HG03045 (cell line): ENCODE results near the gene CHEK2.
"Not testable (repeated sequence)": the region's sequence is repeated elsewhere in the genome, so short reads cannot be mapped to it uniquely, and the experiment has no call there.

Experiments
- ATAC-seq: cut with Tn5 transposase; IDR thresholded peaks from one replicate; pipeline ENCODE4 v1.9.1; 2021; ENCODE audit warnings: mild to moderate bottlenecking, moderate library complexity; ENCODE audit not compliant: unreplicated experiment

The CHEK2 gene

DNA sequence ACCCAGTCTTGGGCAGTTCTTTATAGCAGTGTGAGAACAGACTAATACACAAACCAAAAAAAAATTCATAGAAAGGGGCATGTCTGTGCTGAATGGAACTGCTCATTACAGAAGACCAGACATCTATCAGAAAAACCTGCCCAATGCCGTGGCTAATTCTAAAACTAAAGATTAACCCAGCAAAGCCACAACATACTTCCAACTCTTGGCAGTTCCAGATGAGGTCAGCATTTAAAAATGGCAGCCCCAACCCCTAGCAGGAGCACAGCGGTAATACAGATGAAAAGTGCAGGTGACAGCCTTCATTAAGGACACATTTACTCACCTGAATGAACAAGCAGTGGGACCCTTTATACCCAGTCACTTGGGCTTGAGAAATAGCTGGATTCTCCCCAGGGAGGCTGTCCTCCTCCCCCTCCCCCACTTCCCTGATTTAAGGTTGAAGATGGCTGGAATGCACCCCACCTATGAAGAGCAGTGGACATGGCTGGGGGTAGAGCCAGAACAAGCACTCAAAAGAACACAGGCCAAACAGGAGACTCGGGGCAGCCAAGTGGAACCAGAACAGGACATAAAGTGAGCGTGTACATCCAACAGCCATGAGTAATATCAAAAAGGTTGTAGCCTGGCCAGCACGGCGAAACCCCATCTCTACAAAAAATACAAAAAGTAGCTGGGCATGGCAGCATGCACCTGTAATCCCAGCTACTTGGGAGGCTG is 48.4 kb downstream of the CHEK2 start:
- not testable (repeated sequence) for ATAC-seq

DNA sequence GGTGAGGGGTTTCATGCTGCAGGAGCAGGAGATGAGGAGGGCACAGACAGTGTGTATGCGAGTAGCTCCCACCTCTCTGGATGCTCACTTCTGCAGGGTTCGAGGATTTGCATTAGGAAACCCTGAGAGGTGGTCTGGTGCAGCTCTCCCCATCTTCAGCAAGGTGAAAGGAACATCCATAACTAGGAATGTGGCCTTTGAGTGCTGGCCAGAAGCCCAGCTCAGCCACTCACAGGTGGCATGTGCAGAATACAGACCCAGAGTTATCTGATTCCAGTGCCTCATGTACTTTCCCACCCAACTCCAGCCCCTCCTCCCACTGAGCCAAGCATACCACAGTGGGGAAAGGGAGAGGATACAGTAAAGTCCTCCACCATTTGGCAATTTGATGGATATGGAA is 51.8 kb downstream of the CHEK2 start:
- not testable (repeated sequence) for ATAC-seq

DNA sequence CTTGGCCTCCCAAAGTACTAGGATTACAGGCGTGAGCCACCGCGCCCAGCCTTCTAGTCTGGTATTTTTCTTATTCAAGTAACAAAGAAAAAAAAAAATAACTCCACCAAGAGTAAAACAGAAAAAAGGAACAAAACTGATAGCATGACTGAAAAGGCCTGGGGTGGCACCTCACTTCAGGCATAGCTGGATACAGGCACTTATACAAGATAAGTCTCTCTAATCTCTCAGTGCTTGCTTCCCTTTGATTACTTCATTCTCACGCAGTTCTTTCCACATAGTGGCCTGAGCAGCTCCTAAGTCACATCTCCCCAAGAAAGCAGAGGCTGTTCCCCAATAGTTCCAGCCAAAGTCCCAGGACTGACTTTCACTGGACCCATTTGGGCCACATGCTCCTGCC is 58.7 kb downstream of the CHEK2 start:
- not testable (repeated sequence) for ATAC-seq

DNA sequence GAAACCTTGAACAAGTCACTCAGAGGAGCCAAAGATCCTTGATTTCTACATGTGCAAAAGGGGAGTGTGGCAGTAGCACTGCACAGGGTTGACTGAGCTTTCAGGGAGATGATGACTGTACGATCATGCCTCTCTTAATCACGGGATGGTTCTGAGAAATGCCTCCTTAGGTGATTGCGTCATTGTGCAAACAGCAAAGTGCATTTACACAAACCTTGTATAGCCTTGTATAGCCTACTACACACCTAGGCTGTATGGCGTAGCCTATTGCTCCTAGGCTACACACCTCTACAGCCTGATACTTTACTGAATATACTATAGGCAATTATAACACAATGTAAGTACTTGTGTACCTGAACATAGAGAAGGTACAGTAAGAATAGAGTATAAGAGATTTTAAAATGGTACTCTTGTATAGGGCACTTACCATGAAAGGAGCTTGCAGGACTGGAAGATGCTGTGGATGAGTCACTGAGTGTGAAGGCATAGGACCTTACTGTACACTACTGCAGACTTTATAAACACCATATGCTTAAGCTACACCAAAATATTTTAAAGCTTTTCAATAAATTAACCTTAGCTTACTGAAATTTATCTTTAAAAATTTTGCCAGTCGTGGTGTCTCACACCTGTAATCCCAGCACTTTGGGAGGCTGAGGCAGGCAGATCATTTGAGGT is 60.7 kb downstream of the CHEK2 start:
- ATAC-seq = not testable (repeated sequence)

DNA sequence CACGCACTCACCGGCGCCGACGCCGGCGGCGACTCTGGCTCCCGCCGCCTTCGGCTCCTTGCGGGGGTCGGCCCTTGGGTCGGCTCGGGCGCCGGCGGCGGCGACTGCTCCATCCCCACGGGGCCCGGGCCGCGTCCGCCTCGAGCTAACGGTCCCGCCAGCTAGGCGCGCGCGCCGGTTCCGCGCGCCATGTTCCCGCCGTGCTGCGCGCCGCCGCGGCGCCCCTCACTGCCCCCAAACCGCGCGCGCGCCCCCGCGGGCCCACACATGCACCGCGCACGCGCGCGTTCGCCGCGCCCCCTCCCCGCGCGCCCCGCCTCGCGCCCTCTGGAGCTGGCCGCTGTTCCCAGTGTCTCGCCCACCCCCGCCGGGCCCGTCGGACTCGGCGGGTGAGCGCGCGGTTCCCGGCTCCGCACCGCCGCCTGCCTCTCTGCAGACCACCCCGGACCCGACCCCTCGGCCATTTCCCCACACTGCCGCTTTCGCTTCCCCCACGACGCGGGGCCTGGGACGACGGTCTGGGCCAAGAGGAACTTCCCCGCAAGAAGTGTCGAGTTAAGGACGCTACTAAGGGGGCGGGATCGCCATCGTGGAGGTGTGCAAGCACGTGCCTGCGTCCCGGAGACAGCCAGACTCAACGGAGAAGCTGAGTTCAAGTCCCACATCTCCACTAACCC is 61.9 kb downstream of the CHEK2 start, which contains the start of gene TTC28:
Gene TTC28, minus strand, starts transcription at position 230 of the 677 bp plus-strand sequence. Its CDS starts 117 bp downstream, at position 113.
- ATAC-seq = not testable (repeated sequence)

DNA sequence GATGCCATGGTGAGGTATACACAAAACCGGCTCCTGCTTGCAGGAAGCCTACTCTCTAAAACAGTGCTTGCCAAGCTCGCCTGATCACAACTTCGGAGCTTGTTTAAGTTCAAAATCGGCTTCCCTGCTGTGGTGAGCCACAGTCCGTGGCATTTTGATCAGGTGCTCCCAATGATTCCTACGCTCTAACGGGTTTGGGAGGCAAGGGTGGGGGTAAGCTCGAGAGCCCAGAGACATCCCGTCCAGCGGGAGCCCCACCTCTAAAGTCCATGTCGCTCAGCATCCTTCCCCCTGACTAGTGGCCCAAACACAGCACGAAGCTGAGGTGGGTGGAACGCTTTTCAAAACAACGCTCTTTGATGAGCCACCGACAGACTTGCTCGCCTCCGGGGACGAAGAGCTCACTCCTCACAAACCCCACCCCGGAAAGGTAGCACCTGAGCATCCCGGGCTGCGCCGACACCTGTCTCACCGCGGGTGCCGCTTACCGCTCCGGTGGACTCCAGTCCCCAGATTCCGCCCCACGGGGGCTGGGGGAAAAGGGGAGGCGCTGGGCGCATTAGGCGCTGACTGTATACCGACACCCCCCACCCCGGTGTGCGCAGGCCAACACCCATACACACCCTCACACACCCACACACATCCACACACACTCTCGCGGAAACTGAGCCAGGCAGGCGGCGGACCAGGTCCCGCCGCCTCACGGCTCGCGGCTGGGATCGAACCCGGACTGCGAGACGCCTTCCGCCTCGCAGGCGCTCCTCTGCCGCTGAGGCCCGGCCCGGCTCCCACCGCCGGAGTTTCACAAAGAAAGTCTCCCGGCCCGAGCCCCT is 62.6 kb downstream of the CHEK2 start:
- not testable (repeated sequence) for ATAC-seq

DNA sequence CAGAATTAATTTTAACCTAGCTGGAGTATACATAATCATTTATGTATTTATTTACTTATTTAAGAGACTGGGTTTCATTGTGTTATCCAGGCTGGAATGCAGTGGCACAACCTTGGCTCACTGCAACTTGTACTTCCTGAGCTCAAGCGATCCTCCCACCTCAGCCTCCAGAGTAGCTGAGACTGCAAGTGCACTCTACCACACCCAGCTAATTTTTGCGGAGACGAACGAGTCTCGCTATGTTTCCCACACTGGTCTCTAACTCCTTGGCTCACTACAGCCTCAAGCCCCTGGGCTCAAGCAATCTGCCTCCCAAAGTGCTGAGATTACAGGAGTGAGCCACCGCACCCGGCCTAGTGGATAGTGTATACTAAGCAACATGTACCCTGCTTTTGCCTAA is 63.5 kb downstream of the CHEK2 start:
- ATAC-seq = not testable (repeated sequence)

DNA sequence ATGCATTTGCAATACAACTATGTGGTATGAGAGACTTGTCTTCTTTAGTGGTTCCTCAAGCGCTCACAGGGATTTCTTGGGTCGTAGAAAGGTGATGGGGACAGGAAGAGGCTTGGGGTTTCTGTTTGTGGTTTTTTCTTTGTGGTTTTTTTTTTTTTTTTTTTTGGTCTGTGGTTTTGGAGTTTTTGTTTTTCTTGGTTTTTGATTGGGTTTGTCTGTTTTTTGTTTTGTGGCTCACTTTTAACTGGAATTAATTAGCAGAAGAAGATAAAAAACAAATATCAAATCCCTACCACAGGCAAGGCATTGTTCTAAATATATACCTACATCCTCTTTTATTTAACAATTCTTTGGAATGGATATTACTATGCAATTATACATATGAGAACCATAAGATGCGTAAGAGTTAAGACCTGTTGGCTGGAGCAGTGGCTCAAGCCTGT is 67.5 kb downstream of the CHEK2 start:
- ATAC-seq = no peak

DNA sequence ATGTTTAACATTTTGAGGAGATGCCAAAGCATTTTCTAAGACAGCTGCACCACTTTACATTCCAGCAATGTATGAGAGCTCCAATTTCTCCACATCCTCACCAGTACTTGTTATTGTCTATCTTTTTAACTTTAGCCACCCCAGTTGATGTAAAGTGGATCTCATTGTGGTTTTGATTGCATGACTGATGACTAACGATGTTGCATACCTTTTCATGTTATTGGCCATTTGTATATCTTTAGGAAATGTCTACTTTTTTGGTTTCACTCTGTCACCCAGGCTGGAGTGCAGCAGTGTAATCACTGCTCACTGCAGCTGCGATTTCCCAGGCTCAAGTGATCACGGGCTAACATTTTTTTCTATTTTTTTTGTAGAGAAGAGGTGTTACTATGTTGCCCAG is 70.9 kb downstream of the CHEK2 start:
- no peak for ATAC-seq

DNA sequence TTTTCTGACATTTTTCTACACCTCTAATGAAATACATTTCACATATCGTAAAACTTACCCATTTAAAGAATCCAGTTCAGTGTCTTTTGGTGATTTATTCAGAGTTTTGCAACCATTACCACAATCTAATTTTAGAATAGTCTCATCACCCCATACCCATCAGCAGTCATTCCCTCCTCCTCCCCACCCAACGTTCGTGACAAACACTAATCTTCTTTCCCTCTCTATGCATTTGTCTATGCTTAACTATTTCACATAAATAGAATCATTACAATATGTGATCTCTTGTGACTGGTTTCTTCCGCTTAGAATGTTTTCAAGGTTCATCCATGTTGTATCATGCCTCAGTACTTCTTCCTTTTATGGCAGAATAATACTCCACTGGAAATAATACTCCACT is 71.5 kb downstream of the CHEK2 start:
- ATAC-seq = no peak

DNA sequence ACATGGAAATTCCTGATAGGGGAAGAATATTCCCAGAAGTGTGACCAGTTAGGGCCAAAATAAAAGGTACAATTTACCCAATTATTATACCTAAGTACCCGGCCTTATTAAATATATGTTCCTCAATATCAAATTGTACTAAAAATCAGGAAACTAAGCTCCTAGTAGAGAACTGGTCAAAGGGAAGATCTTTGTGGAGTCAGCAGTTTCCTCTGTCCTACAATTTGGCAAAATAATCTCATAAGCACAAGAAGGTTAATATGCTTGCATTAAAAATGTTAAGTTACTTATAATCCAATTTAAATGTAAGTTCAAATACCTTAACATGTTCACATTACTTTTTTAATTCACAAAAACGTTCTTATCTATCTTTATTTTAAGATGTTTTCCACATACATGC is 72.2 kb downstream of the CHEK2 start:
- no peak for ATAC-seq

DNA sequence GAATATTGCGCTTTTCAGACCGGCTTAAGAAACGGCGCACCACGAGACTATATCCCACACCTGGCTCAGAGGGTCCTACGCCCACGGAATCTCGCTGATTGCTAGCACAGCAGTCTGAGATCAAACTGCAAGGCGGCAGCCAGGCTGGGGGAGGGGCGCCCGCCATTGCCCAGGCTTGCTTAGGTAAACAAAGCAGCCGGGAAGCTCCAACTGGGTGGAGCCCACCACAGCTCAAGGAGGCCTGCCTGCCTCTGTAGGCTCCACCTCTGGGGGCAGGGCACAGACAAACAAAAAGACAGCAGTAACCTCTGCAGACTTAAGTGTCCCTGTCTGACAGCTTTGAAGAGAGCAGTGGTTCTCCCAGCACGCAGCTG is 78.1 kb downstream of the CHEK2 start:
- ATAC-seq = not testable (repeated sequence)

DNA sequence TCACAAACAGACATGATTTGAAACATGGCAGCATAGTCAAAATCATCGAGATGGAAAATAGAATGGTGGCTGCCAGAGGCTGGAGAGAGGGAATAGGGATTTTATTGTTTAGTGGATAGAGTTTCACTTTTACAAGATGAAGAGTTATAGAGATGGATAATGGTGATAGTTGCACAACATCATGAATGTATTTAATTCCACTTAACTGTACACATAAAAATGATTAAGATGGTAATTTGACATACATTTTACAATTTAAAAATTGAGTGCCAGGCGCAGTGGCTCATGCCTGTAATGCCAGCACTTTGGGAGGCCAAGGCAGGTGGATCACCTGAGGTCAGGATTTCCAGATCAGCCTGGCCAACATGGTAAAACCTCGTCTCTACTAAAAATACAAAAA is 83.2 kb downstream of the CHEK2 start:
- ATAC-seq = no peak

DNA sequence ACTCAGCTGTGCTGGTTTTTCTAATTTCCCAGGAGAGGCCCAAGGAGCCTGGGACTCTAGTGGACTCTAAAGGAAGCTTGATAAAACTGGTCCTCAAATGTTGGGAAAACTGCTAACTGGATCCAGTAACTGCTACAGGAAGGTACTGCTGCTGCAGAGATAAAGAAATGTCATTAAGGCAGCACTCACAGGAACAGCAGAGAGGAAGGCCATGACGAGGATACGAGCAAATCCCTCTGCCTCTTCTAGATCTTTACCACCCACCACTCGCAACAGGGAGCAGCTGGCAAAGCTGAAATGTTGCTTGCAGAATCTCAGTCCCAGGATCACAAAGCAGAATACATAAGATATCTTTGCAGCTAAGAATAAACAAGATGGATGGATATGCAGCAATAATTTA is 85.4 kb downstream of the CHEK2 start:
- no peak for ATAC-seq

DNA sequence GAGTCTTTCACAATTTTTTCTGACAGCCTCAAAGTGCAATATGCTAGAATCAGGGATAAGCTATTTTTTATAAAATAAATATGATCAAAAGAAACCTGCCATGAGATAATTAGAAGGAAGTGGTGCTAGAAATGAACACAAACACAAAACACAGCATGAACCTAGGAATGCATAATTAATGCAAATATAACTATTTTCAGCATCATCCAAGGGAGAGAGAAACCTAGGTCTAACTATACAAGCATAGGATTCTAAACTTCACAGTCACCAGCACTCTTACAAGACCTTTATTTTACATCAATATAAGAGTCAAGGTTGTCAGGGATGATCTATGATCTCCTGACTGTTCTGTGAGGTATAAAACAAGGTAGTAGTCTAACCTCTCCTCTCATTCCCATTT is 91.2 kb downstream of the CHEK2 start:
- ATAC-seq = no peak

DNA sequence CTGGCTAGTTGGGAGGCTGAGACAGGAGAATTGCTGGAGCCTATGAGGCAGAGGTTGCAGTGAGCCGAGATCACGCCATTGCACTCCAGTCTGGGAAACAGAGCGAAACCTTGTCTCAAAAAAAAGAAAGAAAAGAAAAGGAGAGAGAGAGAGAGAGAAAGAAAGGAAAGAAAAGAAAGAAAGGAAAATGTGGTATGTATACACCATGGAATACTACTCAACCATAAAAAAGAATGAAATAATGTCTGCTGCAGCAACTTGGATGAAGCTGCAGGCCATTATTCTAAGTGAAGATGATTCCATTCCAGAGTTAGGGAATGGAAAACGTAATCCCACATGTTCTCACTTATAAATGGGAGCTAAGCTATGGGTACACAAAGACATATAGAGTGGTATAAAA is 92.8 kb downstream of the CHEK2 start:
- no peak for ATAC-seq

DNA sequence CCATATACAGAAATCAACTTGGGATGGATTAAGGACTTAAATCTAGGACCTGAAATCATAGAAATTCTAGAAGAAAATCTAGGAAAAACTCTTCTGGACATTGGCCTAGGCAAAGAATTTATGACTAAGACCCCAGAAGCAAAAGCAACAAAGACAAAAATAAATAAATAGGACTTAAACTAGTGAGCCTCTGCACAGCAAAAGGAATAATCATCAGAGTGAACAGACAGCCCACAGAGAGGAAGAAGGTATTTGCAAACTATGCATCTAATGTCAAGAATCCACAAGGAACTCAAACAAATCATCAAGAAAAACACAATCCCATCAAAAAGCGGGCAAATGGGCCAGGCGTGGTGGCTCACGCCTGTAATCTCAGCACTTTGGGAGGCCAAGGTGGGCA is 94.4 kb downstream of the CHEK2 start:
- ATAC-seq = no peak

DNA sequence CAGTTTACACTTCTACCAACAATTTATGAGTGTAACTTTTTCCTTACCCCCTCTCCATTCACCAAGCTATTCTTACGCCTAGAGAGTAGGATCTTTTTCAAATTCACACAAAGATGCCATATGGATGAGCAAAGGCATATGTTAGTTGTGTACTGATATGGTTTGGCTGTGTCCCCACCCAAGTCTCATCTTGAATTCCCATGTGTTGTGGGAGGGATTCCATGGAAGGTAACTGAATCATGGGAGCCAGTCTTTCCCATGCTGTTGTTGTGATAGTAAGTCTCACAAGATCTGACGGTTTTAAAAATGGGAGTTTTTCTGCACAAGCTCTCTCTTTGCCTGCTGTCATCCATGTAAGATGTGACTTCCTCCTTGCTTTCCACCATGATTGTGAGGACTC is 102.3 kb downstream of the CHEK2 start:
- ATAC-seq = no peak
